Thoracic aorta (tissue), 2 donors: Measurements from ENCODE around the gene CAMK2A. TPM values are rescaled to one million over a fixed set of nuclear protein-coding genes. Genes with fewer than 3 reads are reported as not detected.

Experiments
- ATAC-seq: fragments of 150-250 bp; one replicate; pipeline ENCODE4 v1.8.0; 2017; ENCODE audit warnings: low read depth; ENCODE audit not compliant: insufficient number of reproducible peaks, low FRiP score
- DNase-seq: peaks from one replicate; pipeline ENCODE4 v3.0.0-alpha.2; 2020; ENCODE audit warnings: low spot score
- H3K27ac ChIP-seq, 2 donors: fragments of 200-600 bp; sonication (generic); 1 replicate in 1 of 2; 2 replicates in 1 of 2; pipeline ENCODE4 v1.5.1; 2016; ENCODE audit warnings: mild to moderate bottlenecking in 2 of 2, moderate library complexity in 2 of 2
- H3K27me3 ChIP-seq: fragments of 200-600 bp; sonication (generic); replicated peaks from 2 replicates; pipeline ENCODE4 v1.6.0; 2016; ENCODE audit warnings: mild to moderate bottlenecking; ENCODE audit not compliant: insufficient read depth
- H3K36me3 ChIP-seq: fragments of 200-600 bp; sonication (generic); one replicate; pipeline ENCODE4 v1.5.1; 2016
- H3K4me1 ChIP-seq, 2 donors: fragments of 200-600 bp; sonication (generic); 1 replicate in 1 of 2; 2 replicates in 1 of 2; pipeline versions ENCODE4 v1.5.1 to v1.6.0; 2016; ENCODE audit warnings: low read depth in 2 of 2, mild to moderate bottlenecking in 1 of 2; ENCODE audit not compliant: control insufficient read depth in 1 of 2
- H3K4me3 ChIP-seq: fragments of 200-600 bp; sonication (generic); 2 replicates; pipeline ENCODE4 v1.5.1; 2016; ENCODE audit warnings: mild to moderate bottlenecking
- H3K9me3 ChIP-seq: fragments of 200-600 bp; sonication (generic); 2 replicates; pipeline ENCODE4 v1.5.1; 2016
- total RNA-seq, 2 donors: library from RNA; depleted of rRNA; stranded (reverse); fragments of >200 nt; gene quantifications; one replicate each; pipeline versions ENCODE4 v1.1.0 to v1.2.3, GENCODE V29; 2016
- TF ChIP-seq, protein P1 (sequence below): fragments of 200-600 bp; sonication (generic); IDR thresholded peaks from one replicate; pipeline ENCODE4 v1.5.1; 2019; ENCODE audit warnings: antibody characterized with exemption

CAMK2A gene
- total RNA-seq, 2 donors from 2014 or later = 0.35 TPM; not detected in 1

DNA sequence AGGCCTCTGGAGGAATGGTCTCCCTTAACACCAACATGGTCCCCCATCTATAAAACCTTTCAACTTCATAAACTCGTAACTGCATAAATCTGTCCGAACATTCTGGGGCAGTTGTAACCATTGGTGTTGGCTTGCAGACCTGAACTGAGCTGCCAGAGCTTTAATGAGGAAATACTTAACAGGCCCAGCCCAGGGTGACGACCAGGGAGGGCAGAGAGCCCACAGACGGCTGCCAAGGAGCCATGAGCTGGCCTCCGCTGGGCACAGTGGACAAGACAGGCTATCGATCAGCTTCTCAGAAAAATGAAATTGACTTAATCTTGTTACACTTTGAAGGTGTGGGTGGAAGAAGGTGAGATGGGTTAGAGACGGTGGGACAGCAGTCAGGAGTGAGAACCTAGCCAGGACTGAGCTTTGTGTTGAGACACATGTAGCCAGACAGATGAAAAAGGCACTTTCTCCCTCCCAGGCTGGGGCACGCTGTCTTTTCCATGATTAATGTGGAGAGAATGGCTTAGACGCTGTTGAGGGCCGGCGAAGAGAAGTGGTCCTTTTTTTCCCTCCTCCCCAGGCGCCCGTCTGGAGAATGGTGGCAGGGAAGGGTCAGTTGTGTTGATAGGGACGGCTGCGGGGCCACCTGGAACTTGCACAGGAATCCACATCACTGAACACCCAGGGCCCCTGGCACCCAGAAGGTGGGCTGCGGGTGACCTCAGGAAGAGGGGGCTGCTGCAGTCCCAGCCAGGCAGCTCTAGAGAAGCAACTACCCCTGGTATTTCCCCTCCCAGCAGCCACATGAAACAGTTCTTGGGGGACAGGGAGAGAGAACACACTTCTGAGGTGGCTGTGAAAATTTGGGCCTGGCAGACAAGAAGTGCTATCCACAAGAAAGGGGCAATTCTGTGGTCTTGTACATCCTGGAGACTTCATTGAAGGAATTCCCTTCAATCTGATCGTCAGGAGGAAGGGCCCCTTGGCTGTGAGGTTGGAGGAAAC, 40.6 kb upstream of the CAMK2A start:
- H3K4me1 ChIP-seq = peaks cover 0 to 10% of the 10 kb centered on the region in 2 donors
- no peaks in the 10 kb centered on the region for H3K9me3 ChIP-seq
- TF ChIP-seq, protein P1, sequence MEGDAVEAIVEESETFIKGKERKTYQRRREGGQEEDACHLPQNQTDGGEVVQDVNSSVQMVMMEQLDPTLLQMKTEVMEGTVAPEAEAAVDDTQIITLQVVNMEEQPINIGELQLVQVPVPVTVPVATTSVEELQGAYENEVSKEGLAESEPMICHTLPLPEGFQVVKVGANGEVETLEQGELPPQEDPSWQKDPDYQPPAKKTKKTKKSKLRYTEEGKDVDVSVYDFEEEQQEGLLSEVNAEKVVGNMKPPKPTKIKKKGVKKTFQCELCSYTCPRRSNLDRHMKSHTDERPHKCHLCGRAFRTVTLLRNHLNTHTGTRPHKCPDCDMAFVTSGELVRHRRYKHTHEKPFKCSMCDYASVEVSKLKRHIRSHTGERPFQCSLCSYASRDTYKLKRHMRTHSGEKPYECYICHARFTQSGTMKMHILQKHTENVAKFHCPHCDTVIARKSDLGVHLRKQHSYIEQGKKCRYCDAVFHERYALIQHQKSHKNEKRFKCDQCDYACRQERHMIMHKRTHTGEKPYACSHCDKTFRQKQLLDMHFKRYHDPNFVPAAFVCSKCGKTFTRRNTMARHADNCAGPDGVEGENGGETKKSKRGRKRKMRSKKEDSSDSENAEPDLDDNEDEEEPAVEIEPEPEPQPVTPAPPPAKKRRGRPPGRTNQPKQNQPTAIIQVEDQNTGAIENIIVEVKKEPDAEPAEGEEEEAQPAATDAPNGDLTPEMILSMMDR = no peak
- no peaks in the 10 kb centered on the region for H3K27me3 ChIP-seq
- no peak for ATAC-seq
- no peak for DNase-seq
- no peak overlapping the region for H3K27ac ChIP-seq
- H3K4me3 ChIP-seq = no peak overlapping the region
- H3K36me3 ChIP-seq = no peaks in the 10 kb centered on the region

DNA sequence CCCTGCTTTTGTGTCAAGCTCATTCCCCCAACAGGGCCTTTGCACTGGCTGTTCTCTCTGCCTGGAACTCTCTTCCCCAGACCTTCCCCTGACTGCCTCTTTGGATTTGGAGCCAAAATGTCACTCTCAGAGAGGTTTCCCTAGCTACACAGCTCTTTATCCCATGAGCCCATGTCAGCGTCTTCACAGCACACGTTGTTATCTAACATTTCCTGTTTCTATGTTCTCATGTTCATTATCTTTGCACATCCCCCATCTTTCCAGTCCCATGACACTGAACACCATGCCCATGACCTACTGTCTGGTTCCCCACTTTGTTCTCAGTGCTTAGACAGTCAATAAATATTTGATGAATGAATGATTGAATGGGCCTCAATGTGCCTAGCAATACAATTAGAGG, 39.5 kb upstream of the CAMK2A start:
- DNase-seq (no peak), ATAC-seq (no peak)
- H3K4me1 ChIP-seq = peaks cover 0 to 10% of the 10 kb centered on the region in 2 donors
- no peaks in the 10 kb centered on the region for H3K9me3 ChIP-seq
- H3K27ac ChIP-seq = no peak overlapping the region
- TF ChIP-seq, protein P1 = no peak
- H3K27me3 ChIP-seq = no peaks in the 10 kb centered on the region
- no peak overlapping the region for H3K4me3 ChIP-seq
- no peaks in the 10 kb centered on the region for H3K36me3 ChIP-seq

DNA sequence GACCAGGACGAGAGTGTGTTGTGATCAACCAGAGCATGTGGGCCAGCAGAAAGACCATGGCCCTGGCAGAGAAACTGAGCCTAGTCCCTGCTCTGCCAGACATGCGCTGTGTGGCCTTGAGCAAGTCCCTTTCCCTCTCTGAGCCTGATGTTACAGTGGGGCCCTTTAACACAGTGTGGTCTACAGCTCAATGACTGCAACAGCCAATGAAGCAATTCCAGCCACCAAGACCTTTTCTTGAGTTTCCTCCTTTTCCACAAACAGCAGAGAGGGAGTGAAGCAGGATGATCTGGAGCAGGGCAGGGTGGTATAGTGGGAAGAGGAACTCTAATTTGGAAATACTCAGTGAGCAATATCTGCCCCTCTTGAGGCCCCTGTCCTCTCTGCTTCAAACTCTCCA, 38.9 kb upstream of the CAMK2A start:
- Histone ChIP-seq H3K36me3 (no peaks in the 10 kb centered on the region), H3K9me3 (no peaks in the 10 kb centered on the region), H3K4me1 (peaks cover 0 to 10% of the 10 kb centered on the region in 2 donors), H3K4me3 (no peak overlapping the region), H3K27me3 (no peaks in the 10 kb centered on the region), H3K27ac (no peak overlapping the region)
- DNase-seq (no peak), ATAC-seq (no peak)
- TF ChIP-seq, protein P1 = no peak

DNA sequence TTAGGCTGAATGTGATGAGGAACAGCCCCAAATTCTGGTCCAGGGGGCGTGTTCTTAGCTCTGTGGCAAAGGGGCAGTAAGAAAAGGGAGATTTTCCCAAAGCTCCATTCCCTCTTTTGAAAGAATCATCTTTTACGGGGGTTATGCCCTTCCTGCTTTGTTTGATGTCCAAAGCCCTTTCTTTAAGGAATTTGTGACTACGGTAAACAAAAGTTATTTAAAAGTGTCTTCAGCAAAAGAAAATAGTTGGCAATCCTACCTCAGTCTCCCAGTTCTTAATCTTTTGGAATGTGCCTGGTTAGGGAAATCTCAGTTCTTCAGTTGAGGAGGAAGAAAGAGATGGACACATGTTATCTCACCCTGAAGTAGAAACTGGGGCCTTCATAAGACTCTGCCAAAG, 37.6 kb upstream of the CAMK2A start:
- Histone ChIP-seq H3K4me3 (no peak overlapping the region), H3K36me3 (no peaks in the 10 kb centered on the region), H3K4me1 (peaks cover 0 to 10% of the 10 kb centered on the region in 2 donors), H3K27me3 (no peaks in the 10 kb centered on the region), H3K9me3 (no peaks in the 10 kb centered on the region), H3K27ac (no peak overlapping the region)
- ATAC-seq (no peak), DNase-seq (no peak)
- TF ChIP-seq, protein P1 = no peak

DNA sequence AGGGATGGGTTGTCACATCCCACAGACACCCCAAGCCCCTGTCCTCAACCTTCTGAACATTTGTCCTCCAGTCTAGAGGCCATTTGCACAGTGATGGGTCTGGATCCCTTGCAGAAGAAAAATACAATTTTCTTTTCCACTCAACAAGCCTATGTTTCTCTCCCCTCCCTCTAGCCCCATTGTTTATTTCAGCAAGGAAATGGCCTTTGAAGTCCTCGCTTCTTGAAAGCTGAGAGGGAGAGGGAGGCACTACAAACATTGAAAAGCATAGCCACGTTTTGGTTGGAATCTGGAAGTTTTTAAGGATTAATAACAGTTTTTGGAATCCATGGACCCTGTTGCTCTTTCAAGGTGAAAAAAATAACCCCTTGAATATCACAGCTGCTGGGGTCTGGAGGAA, 37.1 kb upstream of the CAMK2A start:
- TF ChIP-seq, protein P1 = no peak
- no peak for ATAC-seq
- H3K27ac ChIP-seq = no peak overlapping the region
- no peak overlapping the region for H3K4me3 ChIP-seq
- H3K9me3 ChIP-seq = no peaks in the 10 kb centered on the region
- no peaks in the 10 kb centered on the region for H3K36me3 ChIP-seq
- no peaks in the 10 kb centered on the region for H3K27me3 ChIP-seq
- H3K4me1 ChIP-seq = peaks cover 0 to 10% of the 10 kb centered on the region in 2 donors
- DNase-seq = no peak
